Measurements from ENCODE around the gene SRD5A1.

Gene SRD5A1

DNA sequence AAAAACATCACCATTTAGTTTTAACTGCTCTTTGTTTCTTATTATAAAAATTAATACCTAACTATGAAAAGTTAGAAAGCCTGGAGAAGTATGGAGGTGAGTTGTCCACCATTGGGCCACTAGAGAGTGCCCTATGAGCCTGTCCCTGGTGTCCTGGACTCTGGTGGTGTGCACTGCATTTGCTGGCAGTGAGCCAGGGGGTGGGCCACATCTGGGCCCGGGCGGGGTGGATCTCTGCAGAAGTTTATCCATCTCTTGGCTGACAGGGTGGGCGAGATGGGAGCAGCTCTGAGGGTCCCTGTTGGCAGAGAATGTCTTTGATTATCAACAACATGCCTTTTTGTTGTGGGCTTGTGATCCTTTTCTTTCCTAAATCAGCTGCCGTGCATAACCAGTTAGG, 88.2 kb downstream of the SRD5A1 start:
- no peak overlapping the region for H3K27ac ChIP-seq
- TF ChIP-seq, protein P1, sequence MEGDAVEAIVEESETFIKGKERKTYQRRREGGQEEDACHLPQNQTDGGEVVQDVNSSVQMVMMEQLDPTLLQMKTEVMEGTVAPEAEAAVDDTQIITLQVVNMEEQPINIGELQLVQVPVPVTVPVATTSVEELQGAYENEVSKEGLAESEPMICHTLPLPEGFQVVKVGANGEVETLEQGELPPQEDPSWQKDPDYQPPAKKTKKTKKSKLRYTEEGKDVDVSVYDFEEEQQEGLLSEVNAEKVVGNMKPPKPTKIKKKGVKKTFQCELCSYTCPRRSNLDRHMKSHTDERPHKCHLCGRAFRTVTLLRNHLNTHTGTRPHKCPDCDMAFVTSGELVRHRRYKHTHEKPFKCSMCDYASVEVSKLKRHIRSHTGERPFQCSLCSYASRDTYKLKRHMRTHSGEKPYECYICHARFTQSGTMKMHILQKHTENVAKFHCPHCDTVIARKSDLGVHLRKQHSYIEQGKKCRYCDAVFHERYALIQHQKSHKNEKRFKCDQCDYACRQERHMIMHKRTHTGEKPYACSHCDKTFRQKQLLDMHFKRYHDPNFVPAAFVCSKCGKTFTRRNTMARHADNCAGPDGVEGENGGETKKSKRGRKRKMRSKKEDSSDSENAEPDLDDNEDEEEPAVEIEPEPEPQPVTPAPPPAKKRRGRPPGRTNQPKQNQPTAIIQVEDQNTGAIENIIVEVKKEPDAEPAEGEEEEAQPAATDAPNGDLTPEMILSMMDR (conservative IDR thresholded peaks at IDR 0.05), result no peak
- no peak for TF ChIP-seq ZFX (IDR thresholded peaks at IDR 0.05)

DNA sequence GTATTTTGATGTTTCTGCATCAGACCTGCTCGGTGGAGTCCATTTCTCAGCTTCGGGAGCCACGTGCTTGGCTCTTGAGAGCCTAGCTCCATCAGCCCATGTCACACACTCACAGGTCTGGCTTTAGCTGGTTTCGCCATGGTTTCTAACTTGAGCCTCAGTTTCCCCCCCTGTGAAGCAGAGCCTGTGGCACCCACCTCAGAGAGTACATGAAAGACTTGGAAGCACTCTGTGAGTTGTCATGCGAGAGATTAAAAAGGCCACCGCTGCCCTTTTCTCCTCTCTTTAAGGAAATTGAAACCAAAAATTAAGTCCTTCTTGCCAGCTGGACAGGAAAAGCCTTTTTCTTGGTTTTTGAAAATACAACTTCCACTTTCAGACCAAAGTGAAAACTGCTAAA, 88.8 kb downstream of the SRD5A1 start:
- no peak overlapping the region for H3K27ac ChIP-seq
- TF ChIP-seq, protein P1 (conservative IDR thresholded peaks at IDR 0.05), result no peak
- TF ChIP-seq ZFX (IDR thresholded peaks at IDR 0.05), result no peak

DNA sequence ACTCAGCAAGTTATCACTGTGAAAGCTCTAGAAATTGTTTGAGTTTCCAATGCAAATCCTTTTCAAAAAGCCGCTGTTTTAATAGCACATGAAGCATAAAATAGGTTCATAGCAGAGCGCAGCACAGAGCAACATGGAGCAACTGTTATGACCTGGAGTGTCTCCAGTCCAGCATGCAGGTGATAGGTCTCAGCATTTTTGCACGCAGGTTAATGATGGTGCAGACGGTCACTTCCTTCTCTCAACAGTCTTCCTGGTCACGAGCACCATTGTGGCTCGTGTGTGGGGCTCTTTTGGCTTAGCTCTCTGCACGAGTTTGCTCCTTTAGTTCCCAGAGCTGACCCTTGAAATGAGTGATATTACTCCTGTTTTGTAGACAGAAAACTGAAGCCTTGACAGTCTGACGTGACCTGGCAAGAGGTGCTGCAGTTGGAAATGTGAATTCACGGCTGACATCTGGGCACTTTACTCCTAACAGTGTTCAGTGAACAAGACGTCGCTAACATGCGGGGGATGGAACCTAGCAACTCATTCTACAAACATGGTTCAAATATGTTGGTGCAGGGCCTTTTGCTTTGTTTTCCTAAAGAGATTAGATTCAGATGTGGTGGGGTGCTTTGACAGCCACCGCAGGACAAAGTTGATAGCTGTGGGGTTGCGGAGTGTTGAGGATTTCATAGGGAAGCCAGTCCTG, 90.0 kb downstream of the SRD5A1 start:
- TF ChIP-seq ZFX (IDR thresholded peaks at IDR 0.05), result no peak
- TF ChIP-seq, protein P1 (conservative IDR thresholded peaks at IDR 0.05), result no peak
- no peak overlapping the region for H3K27ac ChIP-seq

DNA sequence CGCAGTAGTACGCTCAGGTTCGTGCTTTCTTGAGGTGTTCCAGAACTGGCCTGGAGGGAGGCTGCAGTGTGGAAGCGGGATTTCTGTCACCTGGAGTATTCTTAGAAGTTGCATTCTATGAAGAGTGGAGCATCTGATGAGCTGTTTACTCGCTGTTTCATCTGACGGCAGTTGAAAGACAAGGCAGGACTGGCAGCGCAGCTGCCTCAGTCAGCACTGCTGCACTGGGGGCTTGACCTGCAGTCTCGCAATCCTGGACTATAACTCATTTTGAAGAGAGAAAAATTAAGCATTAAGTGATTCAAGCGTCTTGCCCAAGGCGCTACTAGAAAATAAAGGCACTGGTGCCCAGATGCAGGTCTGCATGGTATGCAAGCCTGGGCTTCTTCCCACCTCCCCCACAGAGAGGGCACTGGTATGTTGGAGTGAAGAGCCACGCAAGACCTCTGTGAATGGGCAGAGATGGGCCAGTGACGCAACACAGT, 90.6 kb downstream of the SRD5A1 start:
- TF ChIP-seq, protein P1 (conservative IDR thresholded peaks at IDR 0.05), result no peak
- no peak for TF ChIP-seq ZFX (IDR thresholded peaks at IDR 0.05)
- no peak overlapping the region for H3K27ac ChIP-seq
